ENCODE data around the gene ZKSCAN8.
A peak's percentile ranks its signal among the peaks of the same experiment; 100 is the strongest.
"Not testable (repeated sequence)": the region's sequence is repeated elsewhere in the genome, so short reads cannot be mapped to it uniquely, and the experiment has no call there.

Gene ZKSCAN8

DNA sequence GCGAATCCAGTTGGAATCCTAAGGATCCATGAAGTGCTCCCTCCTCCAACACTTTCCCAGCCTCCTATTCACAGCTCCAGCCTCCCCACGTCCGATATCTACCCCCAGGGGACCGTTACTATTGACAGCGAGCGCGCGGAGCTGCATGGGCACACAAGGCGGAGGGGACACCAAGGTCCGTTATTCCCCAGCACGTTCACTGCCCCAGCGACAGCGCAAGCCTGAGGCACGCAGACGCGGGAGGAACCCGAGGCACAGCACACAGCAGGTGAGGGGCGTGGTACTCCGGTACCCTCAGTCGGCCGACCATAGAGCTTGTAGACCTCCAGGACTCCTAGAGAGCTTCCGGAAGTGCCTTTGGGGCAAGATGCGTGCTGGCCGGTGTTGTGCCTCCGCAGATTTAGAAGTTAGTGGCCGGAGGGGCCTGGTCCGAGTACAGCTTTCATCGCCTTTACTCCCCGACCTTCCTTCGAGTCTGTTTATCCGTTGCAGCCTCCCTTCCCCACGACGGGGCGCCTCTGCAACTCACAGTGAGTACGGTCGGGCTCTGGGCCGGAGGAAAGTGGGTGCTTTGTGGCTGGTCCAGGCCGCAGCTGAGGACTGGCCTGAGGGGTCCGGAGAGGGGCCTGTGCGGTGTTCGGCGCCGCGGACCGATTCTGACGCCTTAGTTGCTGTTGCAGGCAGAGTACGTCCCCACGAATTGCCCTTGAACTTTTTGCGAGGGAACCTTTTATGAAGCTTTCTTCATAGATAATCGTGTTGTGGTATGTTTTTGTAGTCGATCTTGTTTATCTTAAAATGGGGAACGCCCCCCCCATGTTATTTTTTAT is at the start of gene ZKSCAN8:
TSS of gene ZKSCAN8 (plus strand) at position 384 of the 830 bp plus-strand sequence. CDS start 6,525 bp downstream, outside the sequence.
- no peak for DNase-seq (ENCODE audit: low read depth)

DNA sequence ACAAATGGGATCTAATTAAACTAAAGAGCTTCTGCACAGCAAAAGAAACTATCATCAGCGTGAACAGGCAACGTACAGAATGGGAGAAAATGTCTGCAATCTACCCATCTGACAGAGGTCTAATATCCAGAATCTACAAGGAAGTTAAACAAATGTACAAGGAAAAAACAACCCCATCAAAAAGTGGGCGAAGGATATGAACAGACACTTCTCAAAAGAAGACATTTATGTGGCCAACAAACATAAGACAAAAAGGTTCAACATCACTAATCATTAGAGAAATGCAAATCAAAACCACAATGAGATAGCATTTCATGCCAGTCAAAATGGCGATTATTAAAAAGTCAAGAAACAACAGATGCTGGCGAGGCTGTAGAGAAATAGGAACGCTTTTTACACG is 39.5 kb upstream of the ZKSCAN8 start:
- DNase-seq (ENCODE audit: low read depth) = not testable (repeated sequence)

DNA sequence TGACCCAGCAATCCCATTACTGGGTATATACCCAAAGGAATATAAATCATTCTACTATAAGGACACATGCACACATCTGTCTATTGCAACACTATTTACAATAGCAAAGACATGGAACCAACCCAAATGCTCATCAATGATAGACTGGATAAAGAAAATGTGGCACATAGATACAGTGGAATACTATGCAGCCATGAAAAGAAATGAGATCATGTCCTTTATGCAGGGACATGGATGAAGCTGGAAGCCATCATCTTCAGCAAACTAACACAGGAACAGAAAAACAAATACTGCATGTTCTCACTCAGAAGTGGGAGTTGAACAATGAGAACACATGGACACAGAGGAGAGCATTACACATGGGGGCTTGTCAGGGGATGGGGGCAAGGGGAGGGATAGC is 39.0 kb upstream of the ZKSCAN8 start:
- not testable (repeated sequence) for DNase-seq (ENCODE audit: low read depth)

DNA sequence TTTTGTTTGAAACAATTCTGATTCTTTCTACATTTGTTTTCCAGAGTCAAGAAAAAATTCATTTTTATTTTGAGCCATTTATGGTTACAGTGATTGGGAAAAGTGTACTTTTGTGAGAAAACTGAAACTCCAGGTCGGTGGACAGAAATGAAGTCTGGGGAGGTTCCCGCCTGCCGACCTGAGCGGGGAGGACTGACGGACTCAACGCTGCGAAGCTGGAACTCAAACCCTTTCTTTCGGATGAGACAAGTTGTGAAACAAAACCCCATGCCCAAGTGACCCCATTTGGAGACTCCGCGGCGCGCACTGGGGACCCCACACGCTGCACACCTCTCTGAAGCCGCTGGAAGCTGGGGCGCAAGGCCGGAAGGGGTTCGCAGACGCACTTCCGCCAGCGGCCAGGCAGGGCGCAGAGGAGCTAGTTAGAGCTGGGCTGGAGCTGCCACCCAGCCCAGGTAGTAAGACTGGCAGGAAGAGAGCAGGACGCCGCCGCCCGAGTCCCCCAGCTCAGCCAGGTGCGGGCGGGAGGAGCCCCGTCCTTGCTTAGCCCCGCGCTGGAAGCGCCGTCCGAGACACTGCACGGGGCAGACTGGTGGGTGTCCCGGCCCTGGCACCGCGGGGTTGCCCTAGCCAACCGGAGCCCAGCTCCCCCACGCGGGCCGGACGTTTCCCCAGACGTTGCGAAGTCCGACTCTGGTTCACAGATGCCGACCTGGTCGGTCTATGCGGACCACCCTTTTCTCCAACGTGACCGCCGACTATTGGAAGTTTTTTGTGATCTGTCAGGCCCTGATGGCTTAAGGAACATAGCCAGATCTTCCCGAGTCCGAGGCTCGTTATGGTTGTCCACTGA is 37.1 kb upstream of the ZKSCAN8 start:
- peak; percentile 27 for DNase-seq (ENCODE audit: low read depth)

DNA sequence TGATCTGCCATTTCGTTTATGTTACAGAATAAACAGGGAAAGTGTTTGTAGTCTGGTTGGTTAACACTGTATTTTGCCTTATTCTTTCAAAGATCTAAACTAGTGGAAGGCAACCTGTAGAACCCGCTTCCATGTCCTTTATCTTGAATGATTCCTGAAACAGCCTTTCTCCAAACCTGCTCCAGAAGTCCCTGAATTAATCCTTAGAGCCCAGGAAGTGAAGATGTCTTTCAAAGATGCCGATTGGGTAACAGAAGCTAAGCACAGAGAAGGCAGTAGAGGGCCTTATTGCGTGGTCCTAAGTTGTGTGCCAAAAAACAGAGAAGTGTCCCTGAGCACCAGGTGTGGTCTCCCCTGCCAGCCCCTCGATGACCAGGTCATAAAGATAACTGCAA is 36.4 kb upstream of the ZKSCAN8 start:
- DNase-seq (ENCODE audit: low read depth) = no peak

DNA sequence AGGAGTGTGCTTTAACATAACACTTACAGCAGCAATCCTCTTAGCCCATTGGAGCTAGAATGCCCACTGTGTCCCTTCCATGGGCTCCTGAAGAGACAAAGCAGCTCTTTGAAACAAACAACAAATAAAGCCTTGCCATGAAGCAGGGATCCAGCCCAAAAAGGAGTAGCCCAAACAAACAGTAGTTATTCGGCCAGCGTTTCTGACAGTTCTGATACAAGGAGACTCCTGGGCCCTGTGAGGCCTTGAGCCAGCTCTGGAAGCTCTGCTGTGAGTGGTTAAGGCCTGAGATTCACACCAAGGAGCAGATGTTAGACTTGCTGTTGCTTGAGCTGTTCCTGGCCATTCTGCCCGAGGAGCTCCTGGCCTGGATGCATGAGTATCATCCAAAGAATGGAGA is 34.2 kb upstream of the ZKSCAN8 start:
- no peak for DNase-seq (ENCODE audit: low read depth)

DNA sequence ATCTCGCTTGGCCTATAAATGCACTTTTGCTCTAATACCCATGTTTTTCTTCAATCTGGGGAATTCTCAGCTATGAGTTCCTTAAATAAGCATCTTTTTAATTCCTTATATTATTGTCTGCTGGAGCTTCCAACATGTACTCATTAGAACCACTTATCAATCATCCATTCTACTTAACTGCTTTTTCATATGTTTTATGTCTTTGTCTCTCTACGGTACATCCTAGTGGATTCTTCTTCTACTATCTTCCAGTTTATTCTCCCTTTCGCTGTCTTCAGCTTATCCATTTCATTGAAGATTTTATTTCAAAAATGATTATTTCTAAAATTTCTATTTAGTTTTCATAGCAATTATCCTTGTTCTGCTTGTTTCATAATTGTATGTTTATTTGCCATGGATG is 29.7 kb upstream of the ZKSCAN8 start:
- DNase-seq (ENCODE audit: low read depth) = no peak

DNA sequence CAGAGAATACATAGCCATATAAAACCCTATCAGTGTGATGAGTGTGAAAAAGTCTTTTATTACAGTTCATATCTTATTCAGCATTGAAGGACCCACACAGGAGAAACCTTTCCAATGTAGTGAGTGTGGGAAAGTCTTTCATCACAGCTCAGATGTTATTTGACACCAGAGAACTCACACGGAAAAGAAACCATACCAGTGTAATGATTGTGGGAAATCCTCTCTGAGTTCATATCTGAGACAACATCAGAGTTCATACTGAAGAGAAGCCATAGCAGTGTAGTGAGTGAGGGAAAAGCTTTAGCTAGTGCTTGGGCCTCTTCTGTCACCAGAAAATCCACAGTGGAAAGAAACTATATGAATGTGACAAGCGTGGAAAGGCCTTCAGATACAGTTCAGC is 25.9 kb upstream of the ZKSCAN8 start:
- DNase-seq (ENCODE audit: low read depth) = no peak

DNA sequence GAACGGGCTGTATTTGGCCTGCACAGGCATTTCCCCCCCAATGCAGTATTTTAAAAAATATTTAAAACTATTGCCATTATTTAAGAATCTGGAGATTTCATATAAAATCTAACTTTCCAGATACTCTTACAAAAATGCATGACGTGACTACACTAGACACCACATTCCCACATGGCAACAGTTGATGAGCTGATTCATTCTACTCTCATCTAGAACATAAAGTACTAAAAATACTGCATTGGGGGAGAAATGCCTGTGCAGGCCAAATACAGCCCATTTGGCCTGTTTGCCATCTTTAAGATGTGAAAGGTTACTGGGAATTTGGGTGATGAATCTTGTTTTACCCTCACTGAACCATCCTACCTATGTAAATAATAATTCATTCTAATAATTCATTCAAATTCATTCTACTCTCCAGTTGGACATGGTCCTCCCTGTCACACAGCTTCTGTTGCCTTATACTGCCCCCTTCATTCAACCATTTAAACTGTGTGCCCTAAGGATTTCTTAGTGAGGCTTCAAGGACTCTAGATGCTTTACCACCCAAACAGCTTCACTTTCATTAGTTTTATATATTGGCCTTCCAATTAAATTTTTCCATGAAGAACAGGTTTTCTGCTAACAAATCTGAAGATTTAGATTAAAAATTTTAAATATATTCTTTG is 24.2 kb upstream of the ZKSCAN8 start:
- no peak for DNase-seq (ENCODE audit: low read depth)

DNA sequence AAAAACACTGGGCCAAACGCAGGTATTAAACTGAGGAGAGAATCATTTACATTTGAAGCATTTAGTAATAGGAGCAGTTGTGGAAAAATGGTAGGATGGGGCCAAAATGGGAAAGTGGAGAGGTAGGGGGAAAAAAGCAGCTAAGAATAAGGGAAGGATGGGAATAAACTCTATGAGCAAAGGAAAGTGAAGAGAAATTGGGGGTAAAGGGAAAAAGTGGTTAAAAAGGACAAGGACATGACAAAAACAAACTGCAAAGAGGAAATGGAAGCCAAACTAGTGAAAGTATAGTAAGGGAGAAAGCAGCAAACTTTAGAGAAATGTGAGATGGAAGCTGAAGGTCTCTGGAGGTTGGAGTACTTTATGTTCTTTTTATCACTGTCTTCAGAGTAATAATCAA is 23.5 kb upstream of the ZKSCAN8 start:
- no peak for DNase-seq (ENCODE audit: low read depth)

DNA sequence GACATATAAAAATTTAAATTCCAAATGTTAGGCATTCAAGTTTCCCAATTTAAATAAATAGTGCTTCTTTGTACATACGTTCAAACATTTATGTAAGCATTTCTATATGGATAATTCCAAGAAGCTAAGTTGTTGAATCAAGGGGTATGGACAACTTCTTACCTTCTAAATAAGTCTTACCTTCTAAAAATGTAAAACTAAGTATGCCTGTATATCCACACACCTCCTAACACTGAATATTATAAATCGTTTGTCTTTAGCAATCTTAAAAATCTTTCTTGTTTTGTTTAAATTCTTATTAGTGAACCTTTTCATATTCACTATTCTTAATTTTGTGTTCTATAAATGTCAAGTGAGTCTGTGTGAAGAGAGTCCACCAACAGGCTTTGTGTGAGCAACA is 19.8 kb upstream of the ZKSCAN8 start:
- no peak for DNase-seq (ENCODE audit: low read depth)

DNA sequence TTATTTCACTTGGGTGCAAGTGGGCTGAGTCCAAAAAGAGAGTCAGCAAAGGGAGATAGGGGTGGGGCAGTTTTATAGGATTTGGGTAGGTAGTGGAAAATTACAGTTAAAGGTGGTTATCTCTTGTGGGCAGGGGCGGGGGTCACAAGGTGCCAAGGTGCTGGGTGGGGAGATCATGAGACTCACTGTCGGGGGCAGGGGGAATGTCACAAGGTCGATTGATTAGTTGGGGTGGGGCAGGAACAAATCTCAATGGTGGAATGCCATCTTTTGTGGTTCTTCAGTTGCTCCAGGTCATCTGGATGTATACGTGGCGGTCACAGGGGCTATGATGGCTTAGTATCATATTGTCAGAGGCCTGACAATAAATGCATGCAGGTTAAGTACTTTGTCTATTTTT is 19.4 kb upstream of the ZKSCAN8 start:
- DNase-seq (ENCODE audit: low read depth) = not testable (repeated sequence)

DNA sequence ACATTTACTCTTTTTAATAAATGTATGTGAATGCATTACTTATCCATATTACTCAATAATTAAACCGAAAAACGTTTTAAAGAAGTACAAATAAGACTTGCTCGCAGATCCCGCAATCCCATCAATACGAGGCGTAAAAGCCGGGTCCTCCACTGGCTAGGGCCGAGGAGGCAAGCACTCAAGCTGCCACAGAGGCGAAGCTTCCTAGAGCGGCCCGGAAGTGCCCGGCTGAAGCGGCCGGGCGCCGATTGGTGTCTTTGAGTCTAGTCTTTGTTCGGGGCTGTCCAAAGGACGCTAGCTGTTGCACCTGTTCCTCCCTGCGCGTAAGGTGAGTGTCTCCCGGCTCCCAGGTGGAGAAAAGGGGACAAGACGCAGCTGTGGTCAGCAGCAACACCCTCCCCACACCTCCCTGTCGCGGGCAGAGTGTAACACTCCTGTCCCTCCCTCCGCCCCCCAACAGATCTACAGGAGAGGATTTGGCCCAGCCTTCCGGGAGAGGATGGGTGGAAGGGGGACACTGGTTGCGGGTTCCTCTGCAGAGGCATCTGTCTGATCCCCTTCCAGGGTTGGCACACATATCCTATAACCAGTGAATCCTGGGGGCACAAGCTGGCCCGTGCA is 17.2 kb upstream of the ZKSCAN8 start, which contains the start of gene ZSCAN16:
TSS of gene ZSCAN16 (plus strand) at position 260 of the 621 bp plus-strand sequence. CDS start 835 bp downstream, outside the sequence.
- DNase-seq (ENCODE audit: low read depth) = no peak

DNA sequence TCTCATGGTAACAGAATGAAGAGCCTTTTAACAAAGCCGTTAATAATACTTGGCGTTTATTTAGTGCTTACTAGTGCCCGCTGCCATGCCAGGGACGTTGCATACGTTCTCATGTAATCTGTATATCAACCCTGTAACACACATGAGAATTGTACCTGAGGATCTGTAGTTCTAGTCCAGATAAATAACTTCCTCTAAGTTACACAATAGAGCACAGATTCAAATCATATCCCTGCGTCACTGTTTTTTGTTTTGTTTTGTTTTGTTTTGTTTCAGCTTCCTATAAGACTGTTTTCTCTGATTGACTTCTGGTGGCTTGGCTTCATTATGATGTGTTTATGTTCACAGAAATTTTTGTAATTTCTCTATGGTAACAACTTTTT is 16.7 kb upstream of the ZKSCAN8 start:
- no peak for DNase-seq (ENCODE audit: low read depth)

DNA sequence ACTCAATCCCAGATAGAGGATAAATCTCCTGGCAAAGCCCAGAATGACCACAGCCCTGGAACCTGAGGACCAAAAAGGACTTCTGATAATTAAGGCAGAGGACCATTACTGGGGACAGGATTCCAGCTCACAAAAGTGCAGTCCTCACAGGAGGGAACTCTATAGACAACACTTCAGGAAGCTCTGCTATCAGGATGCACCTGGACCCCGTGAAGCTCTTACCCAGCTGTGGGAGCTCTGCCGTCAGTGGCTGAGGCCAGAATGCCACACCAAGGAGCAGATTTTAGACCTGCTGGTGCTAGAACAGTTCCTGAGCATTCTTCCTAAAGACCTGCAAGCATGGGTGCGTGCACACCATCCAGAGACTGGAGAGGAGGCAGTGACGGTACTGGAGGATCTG is 16.3 kb upstream of the ZKSCAN8 start:
- DNase-seq (ENCODE audit: low read depth) = no peak

DNA sequence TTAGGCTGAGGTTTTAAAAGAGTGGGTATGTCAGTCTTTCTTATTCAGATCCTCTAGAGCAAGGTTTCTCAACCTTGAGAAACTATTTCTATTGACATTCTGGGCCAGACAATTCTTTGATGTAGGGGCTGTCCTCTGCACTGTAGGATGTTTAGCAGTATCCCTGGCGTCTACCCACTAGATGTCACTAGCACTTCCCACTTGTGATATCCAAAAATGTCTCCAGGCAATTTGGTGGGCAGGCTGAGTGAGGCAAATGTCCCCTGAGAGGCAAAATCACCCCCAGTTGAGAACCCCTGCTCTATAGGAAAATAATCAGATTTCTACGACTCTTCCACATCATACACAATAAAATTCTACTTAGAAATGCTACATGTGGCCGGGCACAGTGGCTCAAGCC is 7.7 kb upstream of the ZKSCAN8 start:
- DNase-seq (ENCODE audit: low read depth) = no peak

DNA sequence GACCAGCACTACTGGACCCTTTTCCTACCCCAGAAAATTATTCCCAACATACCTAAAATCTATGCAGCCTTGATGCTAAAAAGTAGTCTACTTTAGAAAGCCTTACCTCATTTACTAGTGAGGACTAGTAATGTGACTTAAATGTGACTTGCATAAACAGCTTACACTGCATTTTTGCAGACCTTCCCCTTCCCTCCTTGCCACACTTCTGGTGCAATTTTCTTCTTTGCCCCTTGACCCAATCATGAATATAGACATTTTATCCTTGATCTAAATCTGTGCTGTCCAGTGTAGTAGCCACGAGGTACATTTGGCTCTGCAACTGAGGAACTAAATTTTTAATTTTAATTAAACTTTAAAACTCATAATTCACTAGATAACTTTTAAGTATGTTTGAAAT is 7.0 kb upstream of the ZKSCAN8 start:
- no peak for DNase-seq (ENCODE audit: low read depth)

DNA sequence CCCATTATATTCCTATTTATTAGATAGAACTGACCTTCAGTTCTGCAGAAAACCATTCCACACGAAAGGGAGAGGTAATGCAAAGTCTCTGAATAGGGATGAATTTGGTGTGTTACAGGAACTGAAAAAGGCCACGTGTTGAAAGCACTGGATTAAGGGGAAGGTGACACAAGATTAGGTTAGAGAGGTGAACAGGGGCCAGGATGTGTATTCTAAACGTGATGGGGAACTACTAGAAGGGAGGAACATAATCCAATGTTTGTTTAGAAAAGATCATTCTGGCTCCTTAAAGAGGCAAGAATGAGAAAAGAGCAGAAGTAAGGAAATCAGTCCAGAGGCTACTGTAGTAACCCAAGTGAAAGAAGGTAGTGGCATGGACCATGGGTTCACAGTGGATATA is 6.3 kb upstream of the ZKSCAN8 start:
- no peak for DNase-seq (ENCODE audit: low read depth)

DNA sequence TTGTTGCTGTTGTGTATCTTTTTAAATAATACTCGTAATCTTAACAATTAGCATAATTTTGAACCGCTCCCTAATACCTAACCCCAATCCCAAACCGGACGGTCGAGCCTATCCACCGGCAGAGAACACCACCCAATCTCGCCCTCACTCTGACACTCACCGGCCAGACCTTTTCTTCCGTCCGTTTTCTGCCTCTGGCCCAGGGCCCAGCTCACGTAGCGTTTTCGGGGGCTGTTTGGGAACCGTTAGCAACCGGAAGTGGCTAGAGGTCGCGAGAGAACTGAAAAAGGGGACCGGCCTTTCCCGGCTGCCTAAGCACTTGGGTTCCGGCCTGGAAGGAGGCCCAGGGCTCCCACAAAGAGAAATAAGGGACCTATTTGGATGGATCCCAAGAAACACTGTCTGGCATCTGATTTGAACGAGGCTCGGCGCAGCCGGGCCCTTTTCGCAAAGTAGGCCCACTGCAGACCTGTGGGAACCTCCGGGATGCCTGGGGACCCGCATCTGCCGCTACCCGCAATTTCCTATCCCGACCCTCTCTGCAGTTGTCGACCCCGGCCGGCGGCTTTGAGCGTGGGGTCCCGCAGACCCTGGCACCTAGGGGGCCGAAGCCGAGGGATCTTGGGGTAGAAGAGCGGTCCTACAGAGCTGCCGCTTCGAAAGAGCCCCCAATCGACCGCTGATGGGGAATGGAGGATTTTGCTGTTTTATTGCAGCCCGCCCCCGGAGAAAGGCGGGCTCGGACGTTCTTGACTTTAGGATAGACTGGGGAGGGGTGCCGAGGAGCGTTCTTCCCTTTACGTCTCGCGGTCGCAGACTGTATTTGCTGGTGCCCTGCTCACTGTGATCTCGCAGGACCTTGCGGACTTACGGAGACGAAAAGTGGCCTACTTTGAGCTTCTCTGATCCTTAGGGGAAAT is 4.8 kb upstream of the ZKSCAN8 start:
- peak; percentile 74 for DNase-seq (ENCODE audit: low read depth)

DNA sequence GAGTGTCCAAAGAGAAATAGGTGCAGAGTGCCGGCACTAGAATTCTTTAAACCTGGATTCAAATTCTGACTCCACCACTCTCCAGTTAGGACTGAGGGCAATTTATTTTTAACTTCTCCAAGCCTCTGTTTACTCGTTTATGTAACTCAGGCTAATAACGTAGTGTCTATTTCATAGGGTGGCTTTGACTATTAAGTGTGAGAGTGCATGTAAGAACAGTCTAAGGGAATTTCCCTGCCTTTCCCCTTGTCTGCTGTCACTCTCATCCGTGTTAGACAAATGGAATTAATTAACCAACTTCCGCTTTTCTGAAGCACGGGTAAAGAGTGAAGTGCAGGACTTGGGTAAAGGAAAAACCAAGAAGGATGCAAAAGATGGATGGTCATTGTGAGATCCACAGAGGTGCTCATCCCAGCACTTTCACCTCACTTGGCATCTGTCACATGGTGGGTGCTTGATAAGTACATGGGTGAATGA is 4.1 kb upstream of the ZKSCAN8 start:
- DNase-seq (ENCODE audit: low read depth) = no peak
